Cardiac muscle cell (in vitro differentiated cells and primary cell): Measurements from ENCODE around the gene P2RY6. TPM values are rescaled to one million over a fixed set of nuclear protein-coding genes. Genes with fewer than 3 reads are reported as not detected.

Experiments
- DNase-seq, 2 donors: peaks; one replicate each; pipeline versions ENCODE4 v3.0.0 to v3.0.0-alpha.2; 2010 to 2017; ENCODE audit warnings: low read depth in 1 of 2, low spot score in 1 of 2
- H3K27ac ChIP-seq: fragments of 200-600 bp; sonication (generic); 2 replicates; pipeline ENCODE4 v1.5.1; 2016
- H3K27me3 ChIP-seq: fragments of 200-600 bp; sonication (generic); 2 replicates; pipeline ENCODE4 v1.6.0; 2016; ENCODE audit warnings: control low read depth
- H3K36me3 ChIP-seq: fragments of 200-600 bp; sonication (generic); 2 replicates; pipeline ENCODE4 v1.5.1; 2016; ENCODE audit warnings: control low read depth
- H3K4me1 ChIP-seq: fragments of 200-600 bp; sonication (generic); 2 replicates; pipeline ENCODE4 v1.8.1; 2017; ENCODE audit warnings: low read depth, mild to moderate bottlenecking, mixed run types
- H3K4me3 ChIP-seq: fragments of 200-600 bp; sonication (generic); 2 replicates; pipeline ENCODE4 v1.5.1; 2016; ENCODE audit warnings: mild to moderate bottlenecking
- H3K9me3 ChIP-seq: fragments of 200-600 bp; sonication (generic); 2 replicates; pipeline ENCODE4 v1.5.1; 2017; ENCODE audit warnings: low read depth, mild to moderate bottlenecking, control low read depth
- CTCF ChIP-seq: IDR thresholded peaks from 2 replicates; pipeline ENCODE4 v1.5.1; 2012; ENCODE audit warnings: low read depth, mild to moderate bottlenecking, low read length
- polyA plus RNA-seq: library from polyadenylated mRNA; unstranded; fragments of >200 nt; fragmentation: Nextera tagmentation; extraction: Ambion mirVana; gene quantifications from 2 replicates; pipeline ENCODE4 v1.2.1, GENCODE V29; 2016
- total RNA-seq: library from RNA; depleted of rRNA; stranded (reverse); fragments of >200 nt; gene quantifications from 2 replicates; pipeline ENCODE4 v1.2.3, GENCODE V29; 2016

Gene P2RY6
- total and polyA plus RNA-seq, 2 experiments from 2014 or later = 0.39 TPM; not detected in 1

- no peak for DNase-seq
- Histone ChIP-seq H3K9me3 (no peaks in the 10 kb centered on the region), H3K4me1 (peaks cover 5% of the 10 kb centered on the region), H3K36me3 (no peaks in the 10 kb centered on the region), H3K4me3 (no peak overlapping the region), H3K27me3 (peaks cover 7% of the 10 kb centered on the region), H3K27ac (no peak overlapping the region)
- no peak for TF ChIP-seq CTCF
These were observed 13.8 kb upstream of the P2RY6 start for GRCh38 chr11:73258104-73259035.

GRCh38 chr11:73259406-73260126, 12.6 kb upstream of the P2RY6 start:
- Histone ChIP-seq H3K4me1 (peaks cover 5% of the 10 kb centered on the region), H3K9me3 (no peaks in the 10 kb centered on the region), H3K4me3 (no peak overlapping the region), H3K36me3 (no peaks in the 10 kb centered on the region), H3K27me3 (peaks cover 18% of the 10 kb centered on the region), H3K27ac (no peak overlapping the region)
- no peak for TF ChIP-seq CTCF
- DNase-seq = no peak

DNA sequence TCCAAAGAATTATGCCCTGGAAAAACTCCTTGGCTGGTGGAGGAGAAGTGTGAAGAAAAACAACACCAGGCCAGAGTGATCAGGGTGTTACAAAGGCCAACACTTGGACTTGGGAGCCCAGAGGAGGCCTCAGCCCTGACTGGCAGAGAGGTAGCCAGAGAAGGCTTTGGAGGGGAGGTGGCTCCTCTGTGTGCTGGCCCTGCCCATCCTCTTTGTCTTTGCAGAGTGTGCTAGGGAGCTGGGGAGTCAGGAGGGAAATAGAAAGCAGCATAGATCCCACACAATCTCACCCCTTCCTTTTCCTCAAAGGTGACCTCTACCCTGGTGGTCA, 12.0 kb upstream of the P2RY6 start:
- Histone ChIP-seq H3K4me3 (no peak overlapping the region), H3K27me3 (peaks cover 23% of the 10 kb centered on the region), H3K27ac (no peak overlapping the region), H3K36me3 (no peaks in the 10 kb centered on the region), H3K9me3 (no peaks in the 10 kb centered on the region), H3K4me1 (peaks cover 5% of the 10 kb centered on the region)
- no peak for DNase-seq
- TF ChIP-seq CTCF = no peak

DNA sequence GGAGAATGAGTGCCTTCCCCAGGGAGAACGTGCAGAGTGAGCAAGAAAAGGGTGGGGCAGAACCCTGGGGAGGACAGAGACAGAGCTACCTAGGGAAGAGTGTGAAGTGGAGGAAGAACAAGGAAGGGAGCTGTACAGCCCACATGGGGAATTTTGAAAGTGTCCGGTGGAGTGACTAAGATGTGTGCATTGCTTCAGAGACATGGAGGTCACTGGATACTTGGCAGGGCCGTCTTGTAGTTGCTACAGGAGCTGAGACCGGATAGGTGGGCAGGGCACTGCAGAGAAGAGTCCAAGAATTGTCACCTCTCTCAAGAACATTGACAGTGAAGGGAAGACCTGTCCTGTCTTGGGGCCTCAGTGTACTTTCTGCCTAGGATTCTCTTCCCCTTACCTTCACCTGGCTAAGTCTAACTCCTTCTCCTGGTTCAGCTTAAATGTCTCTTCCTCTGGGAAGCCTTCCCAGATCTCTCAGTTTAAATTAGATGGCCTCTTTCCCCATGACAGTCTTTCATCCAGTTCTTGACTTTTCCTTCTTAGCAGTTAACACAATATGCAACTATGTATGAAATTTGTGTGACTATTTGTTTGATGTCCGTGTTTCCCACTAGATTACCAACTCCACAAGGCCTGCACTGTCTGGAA, 9.2 kb upstream of the P2RY6 start:
- Histone ChIP-seq H3K9me3 (no peaks in the 10 kb centered on the region), H3K27ac (no peak overlapping the region), H3K27me3 (peaks cover 29% of the 10 kb centered on the region), H3K4me3 (no peak overlapping the region), H3K36me3 (no peaks in the 10 kb centered on the region), H3K4me1 (peaks cover 17% of the 10 kb centered on the region)
- DNase-seq = peak in 1 of 2 donors; percentile 38
- no peak for TF ChIP-seq CTCF

DNA sequence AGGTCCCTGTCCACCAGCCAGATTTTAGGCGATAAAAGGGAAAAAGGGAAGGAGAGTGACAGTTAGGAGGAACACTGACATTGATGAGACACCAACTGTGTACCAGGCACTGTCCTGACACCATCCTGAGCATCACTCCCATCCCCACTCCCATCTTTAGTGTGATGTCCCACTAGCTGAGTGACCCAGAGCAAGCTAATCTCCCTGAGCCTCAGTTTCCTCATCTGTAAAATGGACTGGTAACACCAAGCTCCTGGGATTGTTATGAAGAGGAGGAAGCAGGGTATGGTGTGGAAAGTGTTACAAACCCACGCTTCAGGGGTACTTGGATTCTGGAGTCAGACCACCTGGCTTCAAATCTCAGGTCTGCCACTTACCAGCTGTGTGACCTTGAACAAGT, 8.5 kb upstream of the P2RY6 start:
- Histone ChIP-seq H3K4me3 (no peak overlapping the region), H3K9me3 (no peaks in the 10 kb centered on the region), H3K4me1 (peaks cover 17% of the 10 kb centered on the region), H3K27ac (no peak overlapping the region), H3K36me3 (no peaks in the 10 kb centered on the region), H3K27me3 (peaks cover 29% of the 10 kb centered on the region)
- DNase-seq = no peak
- no peak for TF ChIP-seq CTCF
